HepG2 (cell line): ENCODE results near the gene PRM3. TPM values are rescaled to one million over a fixed set of nuclear protein-coding genes. Genes with fewer than 3 reads are reported as not detected.

Source experiments
- MLXIP ChIP-seq: sonication (generic); formaldehyde crosslinking; IDR thresholded peaks from 2 replicates; pipeline ENCODE4 v1.9.0; 2021; ENCODE audit warnings: missing genetic modification reagents, borderline replicate concordance
- PRDM4 ChIP-seq: sonication (generic); formaldehyde crosslinking; IDR thresholded peaks from 2 replicates; pipeline ENCODE4 v1.9.0; 2021; ENCODE audit warnings: missing genetic modification reagents, borderline replicate concordance
- ZFP91 ChIP-seq: sonication (generic); formaldehyde crosslinking; IDR thresholded peaks from 2 replicates; pipeline ENCODE4 v1.9.0; 2022; ENCODE audit warnings: missing genetic modification reagents, mild to moderate bottlenecking, borderline replicate concordance
- ZSCAN25 ChIP-seq: sonication (generic); formaldehyde crosslinking; IDR thresholded peaks from 2 replicates; pipeline ENCODE4 v1.8.0; 2022; ENCODE audit warnings: mild to moderate bottlenecking, missing genetic modification reagents
- polyA plus RNA-seq, 8 experiments: library from polyadenylated mRNA; depleted of rRNA in 3 of 8; stranded (reverse) in 7 of 8; unstranded in 1 of 8; fragments of >200 nt; fragmentation: Illumina TruSeq in 4 of 8; extraction: Trizol in 4 of 8; gene quantifications; 2 replicates each; pipeline versions ENCODE4 v1.2.1 to v1.2.3, GENCODE V29; 2011 to 2016; ENCODE audit warnings: low read depth in 4 of 8, missing spikeins in 1 of 8, mixed read lengths in 1 of 8; ENCODE audit not compliant: insufficient read depth in 1 of 8
- total RNA-seq, 5 experiments: library from RNA; depleted of rRNA; stranded (reverse); fragments of >200 nt; fragmentation: Illumina TruSeq; extraction: Trizol; gene quantifications; 2 replicates each; pipeline ENCODE4 v1.2.3, GENCODE V29; 2016; ENCODE audit warnings: low read depth in 1 of 5

Gene PRM3
- total and polyA plus RNA-seq, 2 of the 13 experiments (the other 11 are each of a cell fraction or from before 2014, with no cell fraction given): not detected

- no peak for TF ChIP-seq PRDM4
- no peak for TF ChIP-seq MLXIP
- no peak; the same call in 1 of the 2 replicates for TF ChIP-seq ZFP91
- TF ChIP-seq ZSCAN25: no peak
These were observed 2.9 kb upstream of the PRM3 start, which contains the start of gene PRM2 (continued) for GRCh38 chr16:11276143-11276895.
